ENCODE data around the gene ANLN.

GRCh38 chr7:36456548-36456947 lies 66.9 kb downstream of the ANLN start:
- TF ChIP-seq CTCF (IDR thresholded peaks at IDR 0.05) (no peak), POLR2A (IDR thresholded peaks at IDR 0.05) (no peak)

Data from body of pancreas (tissue), 4 donors.